Endothelial cell of umbilical vein (primary cell): ENCODE results near the gene NUDT6. TPM values are rescaled to one million over a fixed set of nuclear protein-coding genes. Genes with fewer than 3 reads are reported as not detected.

Source experiments
- BruUV-seq: library from RNA; stranded (reverse); fragments of 400-500 nt; replicated peaks from 2 replicates; lab custom pipeline; 2021; lab: Mats Ljungman, UMichigan
- CTCF ChIA-PET: fragments of 300-600, 350-600 bp; sonication (Branson Sonifier 250); formaldehyde crosslinking; loops from one replicate; lab custom pipeline; 2021; ENCODE audit warnings: antibody characterized with exemption, inconsistent platforms; lab: Charles Lee
- POLR2A ChIA-PET: fragments of 300-600, 350-600 bp; sonication (Branson Sonifier 250); formaldehyde crosslinking; loops from one replicate; lab custom pipeline; 2021; ENCODE audit warnings: antibody characterized with exemption, inconsistent platforms; lab: Charles Lee
- DNase-seq: peaks from one replicate; pipeline ENCODE4 v3.0.0-alpha.2; 2011; ENCODE audit warnings: low read depth, low spot score
- FAIRE-seq: peaks from 2 replicates; lab custom pipeline; 2011; peaks lifted over from hg19 to GRCh38; lab: Jason Lieb, UNC
- H2AFZ ChIP-seq: 2 replicates; pipeline ENCODE4 v1.6.0; 2012; ENCODE audit warnings: low read depth, low read length, control low read depth, inconsistent platforms
- H3K27ac ChIP-seq: 2 replicates; pipeline ENCODE4 v1.5.1; 2011; ENCODE audit warnings: low read depth, mild to moderate bottlenecking, control low read depth, low read length, moderate library complexity; ENCODE audit not compliant: insufficient read depth
- H3K27me3 ChIP-seq, 2 experiments: 2 replicates each; pipeline versions ENCODE4 v1.6.0 to v1.6.1; 2011; ENCODE audit warnings: low read length in 2 of 2, mixed read lengths in 1 of 2; ENCODE audit not compliant: control insufficient read depth in 2 of 2, insufficient read depth in 2 of 2
- H3K36me3 ChIP-seq, 2 experiments: 2 replicates in 1 of 2; 3 replicates in 1 of 2; pipeline ENCODE4 v1.5.1; 2011; ENCODE audit warnings: low read length in 2 of 2, mild to moderate bottlenecking in 1 of 2, moderate library complexity in 1 of 2; ENCODE audit not compliant: control insufficient read depth in 2 of 2, insufficient read depth in 2 of 2; ENCODE audit errors: extremely low read depth in 1 of 2
- H3K4me1 ChIP-seq: 3 replicates; pipeline ENCODE4 v1.5.1; 2011; ENCODE audit warnings: mild to moderate bottlenecking, low read length; ENCODE audit not compliant: control insufficient read depth, insufficient read depth; ENCODE audit errors: extremely low read depth
- H3K4me2 ChIP-seq: 2 replicates; pipeline ENCODE4 v1.6.1; 2011; ENCODE audit warnings: low read length, control low read depth, mixed read lengths; ENCODE audit not compliant: insufficient read depth
- H3K4me3 ChIP-seq, 3 experiments: fragments of 200-600 bp in 1 of 3; sonication (generic), shearing (Covaris generic) in 1 of 3; replicated peaks in 1 of 3; 2 replicates each; pipeline ENCODE4 v1.5.1; 2011 to 2016; ENCODE audit warnings: control low read depth in 3 of 3, low read length in 3 of 3, mild to moderate bottlenecking in 2 of 3, inconsistent platforms in 1 of 3, low read depth in 1 of 3, moderate library complexity in 1 of 3; ENCODE audit not compliant: insufficient read depth in 1 of 3
- H3K79me2 ChIP-seq: 2 replicates; pipeline ENCODE4 v1.6.0; 2012; ENCODE audit warnings: low read length, inconsistent platforms; ENCODE audit not compliant: control insufficient read depth, insufficient read depth
- H3K9ac ChIP-seq: replicated peaks from 2 replicates; pipeline ENCODE3; 2011; ENCODE audit warnings: low read length, control low read depth; ENCODE audit not compliant: insufficient read depth; ENCODE audit errors: extremely low read depth
- H3K9me1 ChIP-seq: replicated peaks from 3 replicates; pipeline ENCODE4 v1.6.0; 2011; ENCODE audit warnings: mild to moderate bottlenecking, low read length; ENCODE audit not compliant: control insufficient read depth, insufficient read depth; ENCODE audit errors: extremely low read depth
- H3K9me3 ChIP-seq: replicated peaks from 2 replicates; pipeline ENCODE4 v1.5.1; 2012; ENCODE audit warnings: low read length, inconsistent platforms; ENCODE audit not compliant: control insufficient read depth, insufficient read depth
- H4K20me1 ChIP-seq: replicated peaks from 2 replicates; pipeline ENCODE3; 2011; ENCODE audit warnings: mild to moderate bottlenecking, low read length; ENCODE audit not compliant: control insufficient read depth, insufficient read depth; ENCODE audit errors: extremely low read depth
- EZH2 ChIP-seq: IDR thresholded peaks from 2 replicates; pipeline ENCODE4 v1.6.1; 2012; ENCODE audit warnings: borderline replicate concordance, low read depth, mild to moderate bottlenecking, moderate library complexity, low read length, inconsistent platforms; ENCODE audit not compliant: severe bottlenecking
- FOS ChIP-seq: IDR thresholded peaks from 2 replicates; pipeline ENCODE4 v1.6.1; 2011; ENCODE audit warnings: mild to moderate bottlenecking, low read length, moderate library complexity, borderline replicate concordance; ENCODE audit not compliant: insufficient read depth
- GATA2 ChIP-seq: IDR thresholded peaks from 2 replicates; pipeline ENCODE4 v1.7.0; 2011; ENCODE audit warnings: low read depth, mild to moderate bottlenecking, moderate library complexity, mixed read lengths, low read length; ENCODE audit not compliant: insufficient read length, insufficient read depth
- JUN ChIP-seq: IDR thresholded peaks from 2 replicates; pipeline ENCODE4 v1.6.1; 2011; ENCODE audit warnings: borderline replicate concordance, low read depth; ENCODE audit not compliant: insufficient read length, insufficient read depth
- MYC ChIP-seq: IDR thresholded peaks from one replicate; pipeline ENCODE4 v1.6.1; 2011; ENCODE audit warnings: mild to moderate bottlenecking, low read depth, low read length
- POLR2A ChIP-seq: IDR thresholded peaks from 2 replicates; pipeline ENCODE4 v1.6.1; 2012; ENCODE audit warnings: low read depth, mild to moderate bottlenecking, control low read depth, low read length
- POLR2AphosphoS5 ChIP-seq: IDR thresholded peaks from 2 replicates; pipeline ENCODE4 v1.6.1; 2012; ENCODE audit warnings: low read depth, mild to moderate bottlenecking, control low read depth, low read length, moderate library complexity; ENCODE audit not compliant: insufficient read depth
- dilution Hi-C: fragments of 300-500 bp; cut with MboI; formaldehyde crosslinking; loops from one replicate; pipeline ENCODE4 v1.15.0; 2019; ENCODE audit warnings: low sequenced_read_pairs; ENCODE audit not compliant: extremely low pct_ligation_motif_present
- intact Hi-C: fragments of 100-400 bp; cut with micrococcal nuclease; formaldehyde crosslinking; loops from one replicate; pipeline ENCODE4 v1.10.0; 2022
- polyA plus RNA-seq, 4 experiments: library from polyadenylated mRNA; depleted of rRNA in 3 of 4; stranded (reverse) in 3 of 4; unstranded in 1 of 4; fragments of >200 nt; gene quantifications; 2 replicates each; pipeline versions ENCODE4 v1.2.1 to v1.2.3, GENCODE V29; 2011 to 2012; ENCODE audit warnings: missing spikeins in 1 of 4
- total RNA-seq: library from RNA; stranded (reverse); gene quantifications from 2 replicates; pipeline ENCODE4 v1.2.3, GENCODE V29; 2021
- TF ChIP-seq, protein P1 (sequence below): IDR thresholded peaks from 2 replicates; pipeline ENCODE4 v1.6.1; 2011; ENCODE audit not compliant: insufficient read depth, insufficient read length
- TF ChIP-seq, protein P2 (sequence below), 2 donors: IDR thresholded peaks; 1 replicate in 1 of 2; 2 replicates in 1 of 2; pipeline ENCODE4 v1.5.1; 2011; ENCODE audit warnings: low read length in 2 of 2, mild to moderate bottlenecking in 2 of 2, moderate library complexity in 2 of 2, control low read depth in 1 of 2, inconsistent platforms in 1 of 2, low read depth in 1 of 2; ENCODE audit not compliant: insufficient read depth in 1 of 2; ENCODE audit errors: extremely low read depth in 1 of 2

The NUDT6 gene
- total and polyA plus RNA-seq, 2 donors (not counting 3 experiments of a cell fraction or from before 2014, with no cell fraction given) = 5.1 to 5.4 TPM

DNA sequence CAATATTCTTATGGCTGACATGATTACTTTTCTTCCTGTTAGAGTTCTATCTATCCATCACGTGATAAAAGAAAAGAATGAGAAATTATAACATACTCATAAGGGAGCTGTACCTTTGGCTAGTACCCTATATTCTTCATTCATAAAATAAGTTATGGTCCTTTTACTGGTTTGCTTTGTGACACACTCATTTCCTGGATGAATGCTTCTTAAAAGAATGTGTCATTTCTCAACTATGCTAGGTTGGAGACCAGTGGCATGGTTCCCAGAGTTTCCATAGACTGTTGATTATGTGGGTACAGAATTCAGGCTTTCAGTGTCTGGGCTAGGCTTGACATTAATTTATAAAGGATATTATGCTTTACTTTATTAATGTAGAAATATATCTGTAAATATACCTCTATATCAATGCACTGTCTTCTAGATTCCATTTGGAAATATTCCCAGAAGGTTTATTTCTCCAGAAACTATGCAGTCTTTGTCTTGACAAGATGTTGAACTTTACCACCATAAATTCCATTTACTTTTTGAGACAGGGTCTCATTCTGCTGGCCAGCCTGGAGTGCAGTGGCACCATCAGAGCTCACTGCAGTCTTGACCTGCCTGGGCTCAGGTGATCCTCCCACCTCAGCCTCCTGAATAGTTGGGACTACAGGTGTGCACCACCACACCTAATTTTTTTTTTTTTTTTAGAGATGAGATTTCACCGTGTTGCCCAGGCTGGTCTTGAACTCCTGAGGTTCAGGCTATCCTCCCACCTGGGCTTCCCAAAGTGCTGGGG, 23.8 kb downstream of the NUDT6 start:
- Histone ChIP-seq H3K9me1 (no peaks in the 10 kb centered on the region), H3K4me1 (peaks cover 33% of the 10 kb centered on the region), H3K36me3 (peaks cover 0 to 2% of the 10 kb centered on the region in 2 experiments), H3K79me2 (no peaks in the 10 kb centered on the region), H3K4me2 (peak overlapping the region; percentile 34), H3K9ac (no peak overlapping the region), H3K27me3 (no peaks in the 10 kb centered on the region), H3K27ac (peak overlapping the region; percentile 76), H3K4me3 (no peak overlapping the region), H3K9me3 (no peaks in the 10 kb centered on the region), H2AFZ (no peak overlapping the region), H4K20me1 (no peaks in the 10 kb centered on the region)
- intact Hi-C loops = loop anchor here (2.0 kb wide), 2 partner anchors 72 to 134 kb away; partner anchors contain the start of gene FGF2
- no TSS peak for BruUV-seq
- dilution Hi-C loops = no loop called here
- CTCF ChIA-PET = interaction anchor here (0.9 to 2.3 kb wide), 3 partner anchors 16 to 166 kb away, joined by 3 to 9 read pairs (median 7); partner anchors contain the start of gene BBS12
- peak; percentile 90 for DNase-seq
- FAIRE-seq = peak; percentile 74
- TF ChIP-seq POLR2A (peak; percentile 24), POLR2AphosphoS5 (peak; percentile 43), FOS (peak; percentile 90), GATA2 (no peak), EZH2 (no peak), JUN (peak; percentile 94), MYC (no peak)
- TF ChIP-seq, protein P1, sequence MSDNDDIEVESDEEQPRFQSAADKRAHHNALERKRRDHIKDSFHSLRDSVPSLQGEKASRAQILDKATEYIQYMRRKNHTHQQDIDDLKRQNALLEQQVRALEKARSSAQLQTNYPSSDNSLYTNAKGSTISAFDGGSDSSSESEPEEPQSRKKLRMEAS = no peak
- TF ChIP-seq, protein P2, sequence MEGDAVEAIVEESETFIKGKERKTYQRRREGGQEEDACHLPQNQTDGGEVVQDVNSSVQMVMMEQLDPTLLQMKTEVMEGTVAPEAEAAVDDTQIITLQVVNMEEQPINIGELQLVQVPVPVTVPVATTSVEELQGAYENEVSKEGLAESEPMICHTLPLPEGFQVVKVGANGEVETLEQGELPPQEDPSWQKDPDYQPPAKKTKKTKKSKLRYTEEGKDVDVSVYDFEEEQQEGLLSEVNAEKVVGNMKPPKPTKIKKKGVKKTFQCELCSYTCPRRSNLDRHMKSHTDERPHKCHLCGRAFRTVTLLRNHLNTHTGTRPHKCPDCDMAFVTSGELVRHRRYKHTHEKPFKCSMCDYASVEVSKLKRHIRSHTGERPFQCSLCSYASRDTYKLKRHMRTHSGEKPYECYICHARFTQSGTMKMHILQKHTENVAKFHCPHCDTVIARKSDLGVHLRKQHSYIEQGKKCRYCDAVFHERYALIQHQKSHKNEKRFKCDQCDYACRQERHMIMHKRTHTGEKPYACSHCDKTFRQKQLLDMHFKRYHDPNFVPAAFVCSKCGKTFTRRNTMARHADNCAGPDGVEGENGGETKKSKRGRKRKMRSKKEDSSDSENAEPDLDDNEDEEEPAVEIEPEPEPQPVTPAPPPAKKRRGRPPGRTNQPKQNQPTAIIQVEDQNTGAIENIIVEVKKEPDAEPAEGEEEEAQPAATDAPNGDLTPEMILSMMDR (IDR thresholded peaks at IDR 0.05; ENCODE audit: extremely low read depth in 1 of 2, insufficient read depth in 1 of 2, low read depth in 1 of 2, low read length in 2 of 2) = no peak
- POLR2A ChIA-PET = no interaction called here
